HG03521 (cell line): ENCODE results near the gene CAD.
"Not testable (repeated sequence)": the region's sequence is repeated elsewhere in the genome, so short reads cannot be mapped to it uniquely, and the experiment has no call there.

Experiments used
- ATAC-seq: cut with Tn5 transposase; IDR thresholded peaks from one replicate; pipeline ENCODE4 v1.9.1; 2021; ENCODE audit warnings: mild to moderate bottlenecking, moderate library complexity; ENCODE audit not compliant: unreplicated experiment

CAD gene

DNA sequence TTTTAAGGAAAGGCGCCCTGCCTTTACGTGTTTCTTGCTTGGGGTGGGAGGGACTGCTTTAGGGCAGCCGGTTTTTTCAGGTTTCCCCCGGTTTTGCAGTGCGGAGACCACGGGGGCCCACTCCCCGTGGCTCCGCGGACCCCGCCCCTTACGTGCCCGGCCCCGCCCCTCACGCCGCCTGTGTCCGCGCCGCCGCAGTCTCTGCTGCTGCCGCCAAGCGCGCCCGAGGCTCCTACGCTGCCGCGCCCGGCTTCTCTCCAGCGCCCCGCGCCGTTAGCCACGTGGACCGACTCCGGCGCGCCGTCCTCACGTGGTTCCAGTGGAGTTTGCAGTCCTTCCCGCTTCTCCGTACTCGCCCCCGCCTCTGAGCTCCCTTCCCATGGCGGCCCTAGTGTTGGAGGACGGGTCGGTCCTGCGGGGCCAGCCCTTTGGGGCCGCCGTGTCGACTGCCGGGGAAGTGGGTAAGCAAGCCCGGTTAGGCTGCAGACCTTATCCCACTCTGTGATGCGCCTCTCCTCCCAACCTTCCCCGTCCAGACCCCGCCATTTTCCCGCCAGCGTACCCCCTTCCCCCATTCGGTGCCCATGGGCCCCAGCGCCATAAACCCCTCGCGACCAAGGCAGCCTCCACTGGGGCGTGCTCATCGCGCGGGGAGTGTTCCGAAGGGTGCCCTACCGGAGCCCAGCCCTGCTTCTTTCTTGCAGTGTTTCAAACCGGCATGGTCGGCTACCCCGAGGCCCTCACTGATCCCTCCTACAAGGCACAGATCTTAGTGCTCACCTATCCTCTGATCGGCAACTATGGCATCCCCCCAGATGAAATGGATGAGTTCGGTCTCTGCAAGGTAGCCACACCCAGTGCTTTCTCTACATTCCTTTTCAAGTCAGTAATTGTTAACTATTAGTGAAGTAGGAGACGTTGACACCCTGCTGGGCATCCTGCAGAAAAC lies at the start of gene CAD:
CAD (plus strand) TSS at position 197 of the 949 bp plus-strand sequence; CDS start at position 380, 183 bp downstream.
- peak; percentile 76 for ATAC-seq

- ATAC-seq: no peak
These were observed 46.4 kb upstream of the CAD start for GRCh38 chr2:27170581-27171337.

DNA sequence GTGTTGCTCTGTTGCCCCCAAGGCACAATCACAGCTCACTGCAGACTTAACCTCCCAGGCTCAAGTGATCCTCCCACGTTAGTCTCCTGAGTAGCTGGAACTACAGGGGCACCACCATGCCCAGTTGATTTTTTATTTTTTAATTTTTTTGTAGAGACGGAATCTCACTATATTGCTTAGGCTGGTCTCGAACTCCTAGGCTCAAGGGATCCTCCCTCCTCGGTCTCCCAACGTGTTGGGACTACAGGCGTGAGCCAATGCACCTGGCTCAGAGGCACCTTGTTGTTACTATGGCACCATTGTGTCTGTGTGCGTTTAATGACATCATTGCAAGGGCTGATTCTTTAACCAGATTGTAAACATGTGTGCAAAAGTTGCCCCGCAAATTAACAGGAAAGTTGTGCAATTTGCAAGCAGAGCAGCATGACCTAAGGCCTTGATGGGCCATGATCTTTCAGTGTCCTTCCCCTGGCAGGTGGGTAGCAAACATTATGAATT lies 45.8 kb upstream of the CAD start:
- ATAC-seq: no peak

DNA sequence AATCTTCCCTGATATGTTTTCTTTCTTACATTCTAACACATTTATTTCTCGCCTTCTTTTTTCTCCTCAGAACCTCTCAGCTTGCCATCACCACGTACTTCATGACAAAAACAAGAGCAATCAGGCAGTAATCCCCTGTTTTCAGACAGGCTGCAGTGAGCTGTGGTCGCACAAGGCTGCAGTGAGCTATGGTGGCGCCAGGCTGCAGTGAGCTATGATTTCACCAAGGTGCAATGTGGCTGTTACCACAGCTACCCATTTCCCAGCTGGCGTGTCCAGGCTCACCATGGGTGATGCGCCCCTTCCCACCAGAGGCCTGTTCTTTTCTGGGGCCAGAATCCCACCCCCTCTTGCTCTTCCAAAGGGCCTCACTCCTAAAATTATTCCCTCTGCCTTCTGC lies 42.5 kb upstream of the CAD start:
- ATAC-seq: no peak

GRCh38 chr2:27175330-27175729 lies 41.8 kb upstream of the CAD start:
- no peak for ATAC-seq

DNA sequence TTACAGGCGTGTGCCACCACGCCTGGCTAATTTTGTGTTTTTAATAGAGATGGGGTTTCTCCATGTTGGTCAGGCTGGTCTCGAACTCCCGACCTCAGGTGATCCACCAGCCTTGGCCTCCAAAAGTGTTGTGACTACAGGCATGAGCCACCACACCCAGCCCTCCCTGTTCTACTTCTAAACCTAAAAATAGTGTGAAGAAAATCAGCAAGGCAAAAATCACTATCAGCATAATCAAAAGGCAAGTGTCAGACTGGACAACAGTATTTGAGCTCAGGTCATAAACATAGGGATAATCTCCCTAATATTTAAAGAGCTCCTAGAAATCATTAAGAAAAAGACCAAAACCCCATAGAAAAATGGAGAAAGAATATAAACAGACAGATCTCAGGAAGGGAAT lies 41.4 kb upstream of the CAD start:
- not testable (repeated sequence) for ATAC-seq

DNA sequence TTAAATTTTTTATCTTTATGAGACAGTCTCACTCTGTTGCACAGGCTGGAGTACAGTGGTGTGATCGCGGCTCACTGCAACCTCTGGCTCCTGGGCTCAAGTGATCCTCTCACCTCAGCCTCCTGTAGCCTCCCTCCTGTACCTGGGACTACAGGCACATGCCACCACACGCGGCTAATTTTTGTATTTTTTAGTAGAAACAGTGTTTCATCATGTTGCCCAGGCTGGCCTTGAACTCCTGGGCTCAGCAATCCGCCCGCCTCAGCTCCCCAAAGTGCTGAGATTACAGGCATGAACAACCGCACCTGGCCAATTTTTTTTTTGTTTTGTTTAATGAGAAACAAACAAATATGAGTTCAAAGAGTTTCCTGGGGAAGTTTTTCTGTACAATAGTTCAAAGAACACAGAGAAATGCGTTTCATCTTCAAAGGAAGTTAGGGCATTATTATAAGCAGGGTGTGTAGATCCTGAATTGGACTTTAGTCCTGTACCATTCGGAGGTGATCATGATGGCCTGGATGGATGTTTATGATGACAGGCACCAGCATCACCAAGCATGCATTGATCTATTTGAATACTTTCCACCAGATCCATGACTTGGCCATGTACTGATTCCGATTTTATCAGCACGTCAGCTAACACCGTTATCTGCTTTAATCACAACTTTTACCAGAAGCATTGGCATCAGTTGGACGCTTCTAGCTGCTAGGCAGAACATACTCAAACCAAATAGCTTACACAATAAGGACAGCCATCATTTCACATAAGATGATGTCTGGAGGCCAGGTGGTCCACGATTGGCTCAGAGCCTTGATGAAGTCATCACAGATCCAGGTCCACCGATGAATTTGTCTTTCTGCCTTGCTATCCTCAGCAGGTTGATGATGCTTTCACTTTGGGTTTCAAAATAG lies 39.5 kb upstream of the CAD start:
- ATAC-seq: no peak

DNA sequence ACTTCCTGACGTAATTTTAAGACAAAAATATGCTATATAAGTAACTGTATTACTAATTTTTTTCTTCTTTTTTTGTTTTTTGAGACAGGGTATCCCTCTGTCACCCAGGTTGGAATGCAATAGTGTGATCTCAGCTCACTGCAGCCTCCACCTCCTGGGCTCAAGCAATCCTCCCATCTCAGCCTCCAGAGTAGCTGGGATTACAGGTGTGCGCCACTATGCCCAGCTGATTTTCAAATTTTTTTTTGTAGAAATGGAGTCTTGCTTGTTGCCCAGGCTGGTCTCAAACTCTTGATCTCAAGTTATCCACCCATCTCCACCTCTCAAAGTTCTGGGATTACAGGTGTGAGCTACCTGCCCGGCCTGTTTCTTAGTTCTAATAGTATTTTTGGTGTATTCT lies 38.7 kb upstream of the CAD start:
- ATAC-seq: no peak

DNA sequence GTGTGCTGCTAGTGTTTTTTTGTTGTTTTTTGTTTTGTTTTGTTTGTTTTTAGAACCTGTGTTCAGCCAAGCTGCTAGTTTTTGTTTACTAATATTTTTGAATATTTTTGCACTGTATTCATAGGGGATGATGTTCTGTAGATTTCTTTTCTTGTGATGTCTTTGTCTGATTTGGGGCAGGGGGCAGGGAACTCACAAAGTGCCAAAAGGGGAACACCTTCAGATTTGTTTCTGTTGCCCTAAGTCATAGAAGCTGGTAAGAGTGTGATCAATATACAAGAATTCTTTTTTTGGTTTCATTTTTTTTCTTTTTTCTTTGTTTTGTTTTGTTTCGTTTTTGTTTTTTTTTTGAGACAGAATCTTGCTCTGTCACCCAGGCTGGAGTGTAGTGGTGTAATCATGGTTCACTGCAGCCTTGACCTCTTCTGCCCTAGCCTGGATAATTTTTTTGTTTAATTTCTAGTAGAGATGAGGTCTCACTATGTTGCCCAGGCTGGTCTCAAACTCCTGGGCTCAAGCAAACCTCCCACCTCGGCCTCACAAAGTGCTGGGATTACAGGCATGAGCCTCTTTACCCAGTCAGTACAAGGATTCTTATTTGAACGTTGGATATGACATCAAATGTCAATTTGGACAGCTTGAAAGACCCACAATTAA lies 37.7 kb upstream of the CAD start:
- no peak for ATAC-seq

- no peak for ATAC-seq
These were observed 34.8 kb upstream of the CAD start for GRCh38 chr2:27182346-27182745.

GRCh38 chr2:27184115-27184514 lies 33.1 kb upstream of the CAD start:
- no peak for ATAC-seq

DNA sequence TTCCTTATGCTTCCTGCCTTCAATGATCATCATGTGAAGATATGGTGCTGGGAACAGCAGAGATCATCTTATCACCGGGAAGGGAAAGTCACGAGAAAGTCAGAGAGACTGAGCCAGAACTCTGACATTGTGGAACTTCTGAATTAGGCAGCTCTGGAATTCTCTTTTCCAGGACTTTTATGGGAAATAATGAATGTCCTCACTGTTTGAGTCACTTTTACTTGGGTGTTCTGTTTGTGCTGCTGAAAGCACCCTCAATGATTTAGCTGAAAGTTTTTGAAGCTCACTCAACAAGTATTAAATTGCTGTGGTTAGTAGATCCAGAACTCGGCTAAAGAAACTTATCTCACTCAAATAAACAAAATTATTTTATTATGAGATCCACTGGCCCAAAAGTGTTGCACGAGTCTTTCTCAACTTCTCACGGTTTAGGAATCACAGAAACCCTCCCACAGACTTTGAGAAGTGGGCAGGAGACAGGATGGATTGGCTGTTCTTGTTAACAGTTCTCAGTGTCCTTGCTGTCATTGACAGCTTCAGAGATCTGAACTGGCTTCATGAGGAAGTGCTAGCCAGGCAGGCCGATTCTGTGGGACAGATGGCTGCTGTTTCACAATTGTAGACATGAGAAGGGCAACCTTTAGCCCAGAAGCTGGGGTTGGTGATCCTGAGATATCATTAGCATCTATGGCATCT lies 31.7 kb upstream of the CAD start:
- ATAC-seq: no peak

DNA sequence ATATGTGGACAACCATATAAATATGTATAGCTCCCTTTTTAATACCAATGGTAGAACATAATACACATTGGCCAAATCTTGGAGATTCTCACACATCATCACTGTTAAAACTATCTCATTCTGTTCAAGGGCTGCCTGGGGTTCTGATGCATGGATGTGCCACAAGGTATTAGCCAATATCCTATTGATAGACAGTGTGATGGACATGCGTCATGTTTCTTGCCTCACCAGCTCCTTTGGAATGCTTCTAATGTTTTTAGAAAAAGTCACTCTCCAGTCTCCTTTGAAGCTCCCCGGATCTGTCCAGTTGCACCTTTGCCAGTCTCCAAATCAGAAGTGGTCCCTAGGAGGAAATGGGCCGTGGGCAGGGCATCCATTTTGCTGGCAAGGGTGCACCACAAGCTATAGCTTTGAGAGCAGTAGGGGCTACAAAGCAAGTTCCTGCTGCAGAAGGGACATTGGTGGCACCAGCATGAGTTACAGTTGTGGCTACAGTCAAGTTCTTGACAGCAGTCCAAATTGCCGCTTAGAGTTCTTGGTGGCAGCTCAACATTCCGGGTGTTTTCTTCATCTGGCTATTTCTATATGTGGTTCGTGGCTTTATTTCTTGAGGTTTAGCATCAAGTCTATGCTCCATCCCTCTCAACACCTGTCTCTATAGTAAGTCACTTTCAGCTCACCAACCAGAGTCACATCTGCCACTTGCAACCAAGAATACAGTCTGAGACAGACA lies 30.4 kb upstream of the CAD start:
- ATAC-seq: no peak

GRCh38 chr2:27189989-27190388 lies 27.2 kb upstream of the CAD start:
- ATAC-seq: no peak

DNA sequence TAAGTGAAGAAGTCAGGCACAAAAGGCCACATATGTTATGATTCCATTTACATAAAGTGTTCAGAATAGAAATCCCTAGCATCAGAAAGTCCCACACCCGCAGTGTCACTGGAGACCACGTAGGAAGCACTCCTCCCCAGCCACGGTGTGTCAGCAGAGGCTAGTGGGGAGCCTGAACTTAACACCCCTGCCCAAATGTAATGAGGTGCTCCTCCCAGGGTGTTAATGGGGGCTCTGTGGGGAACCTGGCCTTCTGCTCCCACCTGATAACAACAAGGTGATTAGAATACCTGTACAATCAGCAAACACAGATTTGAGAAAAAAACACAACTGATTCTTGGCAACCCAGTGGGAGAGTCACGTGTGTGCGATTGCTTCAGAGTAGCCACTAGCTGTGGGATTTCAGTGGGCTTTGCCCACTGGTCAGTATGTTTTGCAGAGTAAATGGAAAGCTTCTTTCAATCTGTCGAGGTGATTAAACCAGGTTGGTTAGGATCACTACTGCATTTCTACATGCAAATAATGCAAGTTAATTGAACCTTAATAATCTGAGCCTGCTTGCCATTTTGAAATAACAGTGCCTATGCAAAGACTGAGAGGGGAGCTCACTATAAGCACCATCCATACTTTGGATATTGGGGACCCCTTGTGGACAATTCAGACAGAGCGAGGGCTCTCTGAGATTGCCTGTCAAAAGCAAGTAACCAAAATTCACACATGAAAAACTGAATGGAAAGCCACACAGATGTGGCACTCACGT lies 25.9 kb upstream of the CAD start:
- no peak for ATAC-seq

GRCh38 chr2:27194538-27195354 lies 22.4 kb upstream of the CAD start:
- no peak for ATAC-seq

DNA sequence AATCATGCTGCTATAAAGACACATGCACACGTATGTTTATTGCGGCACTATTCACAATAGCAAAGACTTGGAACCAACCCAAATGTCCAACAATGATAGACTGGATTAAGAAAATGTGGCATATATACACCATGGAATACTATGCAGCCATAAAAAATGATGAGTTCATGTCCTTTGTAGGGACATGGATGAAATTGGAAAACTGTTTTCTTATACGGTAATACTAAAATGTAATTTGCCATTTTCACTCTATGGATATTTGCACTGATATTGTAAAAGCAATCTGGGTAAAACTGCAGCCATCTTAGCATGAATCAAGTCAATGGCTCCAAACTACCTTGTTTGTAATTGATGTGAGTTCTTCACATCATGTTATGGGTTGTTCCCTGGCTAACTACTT lies 21.4 kb upstream of the CAD start:
- not testable (repeated sequence) for ATAC-seq
